Measurements from ENCODE around the gene SMAD2.

DNA sequence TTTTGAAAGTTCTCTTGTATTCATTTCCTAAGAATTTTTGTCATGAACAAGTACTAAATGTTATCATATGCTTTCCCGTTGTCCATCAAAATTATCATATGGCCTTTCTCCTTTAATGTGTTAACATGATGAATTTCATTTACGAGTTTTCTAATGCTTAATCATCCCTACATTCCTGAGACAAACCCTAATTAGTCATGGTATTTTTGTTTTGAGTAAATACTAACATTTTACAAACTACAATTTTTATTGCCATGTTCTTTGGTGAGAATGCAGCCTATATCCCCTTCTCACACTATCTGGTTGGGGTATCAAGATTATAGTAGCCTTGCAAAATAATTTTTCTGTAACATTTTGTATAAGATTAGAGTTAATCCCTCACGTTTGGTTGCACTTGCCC lies 14.5 kb downstream of the SMAD2 start:
- TF ChIP-seq, protein P1, sequence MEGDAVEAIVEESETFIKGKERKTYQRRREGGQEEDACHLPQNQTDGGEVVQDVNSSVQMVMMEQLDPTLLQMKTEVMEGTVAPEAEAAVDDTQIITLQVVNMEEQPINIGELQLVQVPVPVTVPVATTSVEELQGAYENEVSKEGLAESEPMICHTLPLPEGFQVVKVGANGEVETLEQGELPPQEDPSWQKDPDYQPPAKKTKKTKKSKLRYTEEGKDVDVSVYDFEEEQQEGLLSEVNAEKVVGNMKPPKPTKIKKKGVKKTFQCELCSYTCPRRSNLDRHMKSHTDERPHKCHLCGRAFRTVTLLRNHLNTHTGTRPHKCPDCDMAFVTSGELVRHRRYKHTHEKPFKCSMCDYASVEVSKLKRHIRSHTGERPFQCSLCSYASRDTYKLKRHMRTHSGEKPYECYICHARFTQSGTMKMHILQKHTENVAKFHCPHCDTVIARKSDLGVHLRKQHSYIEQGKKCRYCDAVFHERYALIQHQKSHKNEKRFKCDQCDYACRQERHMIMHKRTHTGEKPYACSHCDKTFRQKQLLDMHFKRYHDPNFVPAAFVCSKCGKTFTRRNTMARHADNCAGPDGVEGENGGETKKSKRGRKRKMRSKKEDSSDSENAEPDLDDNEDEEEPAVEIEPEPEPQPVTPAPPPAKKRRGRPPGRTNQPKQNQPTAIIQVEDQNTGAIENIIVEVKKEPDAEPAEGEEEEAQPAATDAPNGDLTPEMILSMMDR (IDR thresholded peaks at IDR 0.05), result no peak
- TF ChIP-seq POLR2A (IDR thresholded peaks at IDR 0.05) (no peak), POLR2AphosphoS5 (IDR thresholded peaks at IDR 0.05; ENCODE audit: insufficient read depth in 1 of 2, low read depth in 1 of 2) (no peak)
